A549 (cell line): ENCODE results near the gene EVPL. TPM values are rescaled to one million over a fixed set of nuclear protein-coding genes. Genes with fewer than 3 reads are reported as not detected.

Experiments used
- ATAC-seq, 2 experiments: fragments of 200-7000 bp in 1 of 2; fragments of >200 bp in 1 of 2; cut with Nextera tagmentation in 1 of 2; cut with Tn5 transposase in 1 of 2; 3 replicates each; pipeline versions ENCODE4 v1.8.0 to v1.9.1; 2018 to 2020; ENCODE audit warnings: mild to moderate bottlenecking in 1 of 2, moderate library complexity in 1 of 2
- CTCF ChIA-PET: fragments of 300-600 bp; sonication (Branson Sonifier 250); formaldehyde crosslinking; extraction: SDS; loops from one replicate; lab custom pipeline; 2021; ENCODE audit warnings: antibody characterized with exemption, inconsistent platforms; lab: Yijun Ruan, JAX
- POLR2A ChIA-PET: fragments of 350-600 bp; formaldehyde crosslinking; extraction: SDS; loops from one replicate; lab custom pipeline; 2021; ENCODE audit warnings: antibody characterized with exemption, inconsistent platforms; lab: Yijun Ruan, JAX
- DNase-seq, 2 experiments: peaks; one replicate each; pipeline versions ENCODE4 v3.0.0 to v3.0.0-alpha.2; 2011 to 2016; ENCODE audit warnings: low read depth in 1 of 2, low spot score in 1 of 2
- FAIRE-seq: peaks from 2 replicates; lab custom pipeline; 2011; peaks lifted over from hg19 to GRCh38; lab: Jason Lieb, UNC
- H3K27ac ChIP-seq, 2 experiments: fragments of >200 bp; sonication (Bioruptor Twin); formaldehyde crosslinking; 3 replicates each; pipeline ENCODE4 v1.5.1; 2016 to 2017
- H3K4me1 ChIP-seq: fragments of >200 bp; sonication (Bioruptor Twin); formaldehyde crosslinking; 3 replicates; pipeline ENCODE4 v1.6.1; 2016
- H3K4me2 ChIP-seq: fragments of >200 bp; sonication (Bioruptor Twin); formaldehyde crosslinking; 3 replicates; pipeline ENCODE4 v1.6.1; 2016
- H3K4me3 ChIP-seq: fragments of >200 bp; sonication (Bioruptor Twin); formaldehyde crosslinking; 3 replicates; pipeline ENCODE4 v1.5.1; 2016
- H3K9me3 ChIP-seq: fragments of >200 bp; sonication (Bioruptor Twin); formaldehyde crosslinking; 3 replicates; pipeline ENCODE4 v1.6.1; 2016
- CEBPB ChIP-seq, 2 experiments: fragments of >200 bp in 1 of 2; sonication (Bioruptor Twin) in 1 of 2; formaldehyde crosslinking in 1 of 2; IDR thresholded peaks; 2 replicates each; pipeline ENCODE4 v1.6.1; 2012 to 2016
- EP300 ChIP-seq, 2 experiments: fragments of >200 bp; sonication (Bioruptor Twin); formaldehyde crosslinking; IDR thresholded peaks; 2 replicates in 1 of 2; 3 replicates in 1 of 2; pipeline ENCODE4 v1.6.1; 2016 to 2017
- HDAC2 ChIP-seq: fragments of 200-600 bp; sonication (generic); IDR thresholded peaks from 2 replicates; pipeline ENCODE4 v1.6.1; 2016
- JUN ChIP-seq, 2 experiments: fragments of >200 bp; sonication (Bioruptor Twin); formaldehyde crosslinking; IDR thresholded peaks; 2 replicates in 1 of 2; 3 replicates in 1 of 2; pipeline ENCODE4 v1.6.1; 2016 to 2017
- MAFK ChIP-seq: fragments of 450-650 bp; IDR thresholded peaks from 2 replicates; pipeline ENCODE4 v1.6.1; 2014; ENCODE audit not compliant: partially characterized antibody
- MAZ ChIP-seq: fragments of 150-350 bp; IDR thresholded peaks from 2 replicates; pipeline ENCODE4 v1.6.1; 2014; ENCODE audit warnings: antibody characterized with exemption, low read depth, low read length, borderline replicate concordance
- MYC ChIP-seq: IDR thresholded peaks from 2 replicates; pipeline ENCODE4 v1.6.1; 2012; ENCODE audit warnings: mild to moderate bottlenecking, inconsistent platforms, low read length, improper control_type of control experiment, borderline replicate concordance
- NFE2L2 ChIP-seq: fragments of 150-350 bp; conservative IDR thresholded peaks from 2 replicates; pipeline ENCODE4 v1.6.1; 2014; ENCODE audit warnings: low read length
- NPAS2 ChIP-seq: fragments of 250-450 bp; sonication (Bioruptor Pico); IDR thresholded peaks from 2 replicates; pipeline ENCODE4 v1.8.0; 2022; ENCODE audit warnings: mild to moderate bottlenecking, moderate library complexity, borderline replicate concordance
- PHF8 ChIP-seq: fragments of 200-600 bp; sonication (generic); IDR thresholded peaks from 2 replicates; pipeline ENCODE4 v1.6.1; 2016; ENCODE audit warnings: low read depth, mild to moderate bottlenecking, antibody characterized with exemption, moderate library complexity, borderline replicate concordance
- POLR2A ChIP-seq: IDR thresholded peaks from 2 replicates; pipeline ENCODE4 v1.6.1; 2012; ENCODE audit warnings: mild to moderate bottlenecking, low read length
- POLR2AphosphoS2 ChIP-seq: conservative IDR thresholded peaks from 2 replicates; pipeline ENCODE4 v1.6.1; 2012; ENCODE audit warnings: low read length, improper control_type of control experiment, inconsistent platforms
- RAD21 ChIP-seq, 2 experiments: fragments of >200 bp in 1 of 2; sonication (Bioruptor Twin) in 1 of 2; formaldehyde crosslinking in 1 of 2; IDR thresholded peaks in 1 of 2; conservative IDR thresholded peaks in 1 of 2; 2 replicates in 1 of 2; 3 replicates in 1 of 2; pipeline ENCODE4 v1.6.1; 2012 to 2018; ENCODE audit warnings: inconsistent platforms in 1 of 2
- RARB ChIP-seq: fragments of 250-450 bp; sonication (Bioruptor Pico); IDR thresholded peaks from 2 replicates; pipeline ENCODE4 v1.8.0; 2021; ENCODE audit warnings: mild to moderate bottlenecking, moderate library complexity
- SREBF2 ChIP-seq: fragments of 450-650 bp; IDR thresholded peaks from 2 replicates; pipeline ENCODE4 v1.6.1; 2014; ENCODE audit warnings: mild to moderate bottlenecking, moderate library complexity
- ZNF302 ChIP-seq: fragments of 250-450 bp; sonication (Bioruptor Pico); IDR thresholded peaks from 2 replicates; pipeline ENCODE4 v1.9.0; 2021; ENCODE audit warnings: inconsistent platforms, mild to moderate bottlenecking, moderate library complexity
- WGBS: methylation state at CpG from one replicate; pipeline ENCODE4 v1.1.6; 2017; ENCODE audit errors: missing lambda C conversion rate; 5-methylcytosine and 5-hydroxymethylcytosine counted together
- polyA minus RNA-seq: library from RNA; depleted of rRNA, polyadenylated mRNA; stranded (reverse); fragments of >200 nt; gene quantifications from 2 replicates; pipeline ENCODE4 v1.2.3, GENCODE V29; 2011; rRNA and poly(A)+ RNA removed
- polyA plus RNA-seq, 4 experiments: library from polyadenylated mRNA; depleted of rRNA in 3 of 4; stranded (reverse); fragments of >200 nt; fragmentation: RNase III in 1 of 4; extraction: RNeasy Plus Mini Kit Qiagen cat#74134 plus additional on column Dnase treatment in 1 of 4; gene quantifications; 2 replicates in 3 of 4; 3 replicates in 1 of 4; pipeline ENCODE4 v1.2.3, GENCODE V29; 2011 to 2017
- TF ChIP-seq, protein P1 (sequence below): fragments of >200 bp; sonication (Bioruptor Twin); formaldehyde crosslinking; IDR thresholded peaks from 3 replicates; pipeline ENCODE4 v1.6.1; 2016
- TF ChIP-seq, protein P2 (sequence below): IDR thresholded peaks from 2 replicates; pipeline ENCODE4 v1.6.1; 2012
- TF ChIP-seq, protein P3 (sequence below): fragments of 450-650 bp; IDR thresholded peaks from 2 replicates; pipeline ENCODE4 v1.6.1; 2014; ENCODE audit warnings: antibody characterized with exemption
- TF ChIP-seq, protein P4 (sequence below): fragments of >200 bp; sonication (Bioruptor Twin); formaldehyde crosslinking; IDR thresholded peaks from 3 replicates; pipeline ENCODE4 v1.5.1; 2016

Gene EVPL
- polyA plus RNA-seq (2011; rRNA removed) (4.0 and 4.1 TPM in 2 replicates), polyA plus RNA-seq (2017; fragmentation: RNase III; extraction: RNeasy Plus Mini Kit Qiagen cat#74134 plus additional on column Dnase treatment) (11.2 to 14.6 TPM (median 13.9 TPM) in 3 replicates), polyA minus RNA-seq (2.5 and 4.9 TPM in 2 replicates)
- polyA plus RNA-seq (2012; cell fraction: cytosol; rRNA removed), result 9.5 and 11.2 TPM in 2 replicates
- polyA plus RNA-seq (2012; cell fraction: nucleus; rRNA removed), result 44.4 and 69.3 TPM in 2 replicates

DNA sequence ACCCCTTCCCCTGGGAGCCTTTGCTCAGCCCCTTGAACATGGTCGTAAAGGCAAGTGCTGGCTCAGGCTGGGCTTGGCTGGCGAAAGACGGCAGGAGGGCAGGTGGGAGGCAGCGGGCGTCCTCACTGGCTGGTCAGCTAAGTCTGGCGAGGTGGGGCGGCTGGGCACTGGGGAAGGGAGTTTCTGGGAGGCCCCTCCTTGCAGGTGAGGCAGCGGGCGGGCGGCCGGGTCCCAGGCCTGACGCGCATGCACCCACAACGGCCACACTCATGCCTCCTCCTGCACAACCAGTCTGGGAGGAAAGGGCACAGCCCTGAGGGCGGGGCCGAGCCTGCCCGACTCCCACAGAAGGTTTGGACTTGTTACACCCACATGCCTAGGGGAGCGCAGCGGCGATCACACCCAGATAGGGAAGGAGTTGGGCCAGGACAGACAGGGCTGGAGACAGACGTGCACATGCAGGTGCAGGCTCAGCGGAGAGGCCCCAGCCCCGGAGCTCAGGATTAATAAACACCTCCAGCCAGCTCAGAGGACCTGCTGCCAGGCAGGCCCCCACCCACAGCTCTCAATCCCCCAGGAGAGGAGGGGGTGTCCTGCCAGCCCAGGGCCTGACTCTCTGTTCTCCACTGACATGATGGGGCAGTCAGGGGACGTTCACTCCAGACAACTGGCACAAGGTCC lies at the start of gene EVPL:
EVPL (minus strand) TSS at position 148 of the 681 bp plus-strand sequence; CDS start at position 40, 108 bp downstream.
- Histone ChIP-seq H3K9me3 (no peaks in the 10 kb centered on the region), H3K4me3 (peak within 1 kb of the TSS; percentile 74), H3K4me1 (peaks cover 29% of the 10 kb centered on the region), H3K27ac (peak within 1 kb of the TSS; percentile 93), H3K4me2 (peak within 1 kb of the TSS; percentile 93)
- 3% methylated on average over 17 of the region's 24 CpGs for WGBS
- DNase-seq, result peak; percentile 62 to 88
- TF ChIP-seq, protein P1, sequence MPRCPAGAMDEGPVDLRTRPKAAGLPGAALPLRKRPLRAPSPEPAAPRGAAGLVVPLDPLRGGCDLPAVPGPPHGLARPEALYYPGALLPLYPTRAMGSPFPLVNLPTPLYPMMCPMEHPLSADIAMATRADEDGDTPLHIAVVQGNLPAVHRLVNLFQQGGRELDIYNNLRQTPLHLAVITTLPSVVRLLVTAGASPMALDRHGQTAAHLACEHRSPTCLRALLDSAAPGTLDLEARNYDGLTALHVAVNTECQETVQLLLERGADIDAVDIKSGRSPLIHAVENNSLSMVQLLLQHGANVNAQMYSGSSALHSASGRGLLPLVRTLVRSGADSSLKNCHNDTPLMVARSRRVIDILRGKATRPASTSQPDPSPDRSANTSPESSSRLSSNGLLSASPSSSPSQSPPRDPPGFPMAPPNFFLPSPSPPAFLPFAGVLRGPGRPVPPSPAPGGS, result peak; percentile 35; the same call in 1 of the 3 replicates
- TF ChIP-seq POLR2A (peak; percentile 70), MYC (no peak), SREBF2 (no peak), PHF8 (peak; percentile 48; the same call in 1 of the 2 replicates)
- TF ChIP-seq, protein P2, sequence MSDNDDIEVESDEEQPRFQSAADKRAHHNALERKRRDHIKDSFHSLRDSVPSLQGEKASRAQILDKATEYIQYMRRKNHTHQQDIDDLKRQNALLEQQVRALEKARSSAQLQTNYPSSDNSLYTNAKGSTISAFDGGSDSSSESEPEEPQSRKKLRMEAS, result peak; percentile 61
- CTCF ChIA-PET, result interaction anchor here (0.7 to 23.8 kb wide), 8 partner anchors 14 to 272 kb away, joined by 3 to 357 read pairs (median 4); no protein-coding TSS in a partner anchor
- FAIRE-seq, result peak; percentile 87
- POLR2A ChIA-PET, result no interaction called here
- ATAC-seq, result peak; percentile 87 to 94

DNA sequence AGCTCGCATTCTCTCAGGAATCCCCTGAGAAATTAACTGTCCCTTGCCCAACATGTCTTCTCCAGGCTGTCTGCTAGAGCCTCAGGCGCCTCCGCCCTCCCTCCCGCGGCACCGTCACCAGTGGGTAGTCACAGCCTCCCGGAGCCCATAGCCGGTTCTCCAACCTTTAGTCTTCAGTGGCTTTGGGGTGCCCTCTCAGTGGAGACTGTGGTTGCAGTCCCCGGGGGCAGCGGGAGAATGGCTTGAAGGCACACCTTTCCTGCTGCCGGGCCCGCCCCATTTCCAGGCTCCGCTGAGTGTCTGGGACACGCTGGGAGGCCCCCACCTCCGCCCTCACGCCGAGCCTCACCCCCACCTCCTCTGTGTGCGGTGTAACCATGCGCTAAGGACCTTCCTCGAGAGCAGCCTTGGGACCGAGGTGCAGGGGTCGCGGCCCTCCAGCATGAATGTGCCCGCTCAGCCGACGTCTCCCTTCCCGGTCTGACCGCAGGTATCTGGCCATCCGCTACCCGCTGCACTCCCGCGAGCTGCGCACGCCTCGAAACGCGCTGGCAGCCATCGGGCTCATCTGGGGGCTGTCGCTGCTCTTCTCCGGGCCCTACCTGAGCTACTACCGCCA lies 49.1 kb upstream of the EVPL start:
- WGBS, result 31% methylated on average over 35 of the region's 41 CpGs
- POLR2A ChIA-PET, result no interaction called here
- FAIRE-seq, result no peak

DNA sequence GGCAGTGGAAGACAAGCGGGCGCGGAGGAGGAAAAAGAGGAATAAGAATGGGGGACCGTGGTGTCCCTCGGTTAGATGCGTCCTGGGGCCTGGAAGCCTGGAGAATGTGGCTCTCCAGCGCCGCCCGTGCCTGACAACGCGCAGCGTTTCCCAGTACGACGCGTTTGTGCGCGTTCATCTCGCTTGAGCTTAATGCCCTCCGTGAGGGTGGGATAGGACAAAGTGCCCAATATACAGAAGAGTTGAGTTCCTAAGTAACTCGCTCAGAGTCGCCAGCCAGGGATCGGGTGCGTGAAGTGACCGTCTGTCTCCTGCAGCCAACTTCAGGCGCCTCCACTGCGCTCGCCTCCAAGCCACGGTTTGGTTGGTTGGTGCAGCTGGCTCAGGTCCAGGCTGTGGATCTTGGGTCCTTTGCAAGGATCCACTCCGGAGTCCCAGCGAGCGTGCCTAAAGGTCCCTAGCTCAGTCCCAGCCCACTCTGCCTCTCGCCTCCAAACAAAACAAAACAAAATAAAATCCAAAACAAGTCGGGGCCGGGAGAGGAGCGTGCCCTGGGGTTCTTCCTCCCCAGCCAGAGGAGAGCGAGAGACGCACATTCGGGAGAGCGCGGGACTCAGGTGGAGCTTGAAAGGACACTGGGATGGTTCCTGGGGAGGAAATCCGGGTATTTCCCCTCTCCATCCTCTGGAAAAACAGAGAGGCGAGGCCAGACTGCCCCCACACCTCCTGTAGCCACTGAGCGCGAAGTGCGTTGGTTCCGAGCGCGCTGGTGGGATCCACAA lies 48.4 kb upstream of the EVPL start:
- peaks cover 26% of the 10 kb centered on the region for H3K4me1 ChIP-seq
- FAIRE-seq (no peak), DNase-seq (peak; percentile 57 to 71), ATAC-seq (peak; percentile 19 to 21; a peak in 3 of 6 replicates)
- no peak for TF ChIP-seq POLR2A
- TF ChIP-seq, protein P3, sequence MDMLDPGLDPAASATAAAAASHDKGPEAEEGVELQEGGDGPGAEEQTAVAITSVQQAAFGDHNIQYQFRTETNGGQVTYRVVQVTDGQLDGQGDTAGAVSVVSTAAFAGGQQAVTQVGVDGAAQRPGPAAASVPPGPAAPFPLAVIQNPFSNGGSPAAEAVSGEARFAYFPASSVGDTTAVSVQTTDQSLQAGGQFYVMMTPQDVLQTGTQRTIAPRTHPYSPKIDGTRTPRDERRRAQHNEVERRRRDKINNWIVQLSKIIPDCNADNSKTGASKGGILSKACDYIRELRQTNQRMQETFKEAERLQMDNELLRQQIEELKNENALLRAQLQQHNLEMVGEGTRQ, result no peak
- TF ChIP-seq RARB (CRISPR knock-in tag), result no peak
- no peak for TF ChIP-seq CEBPB (IDR thresholded peaks at IDR 0.05)
- no peak for TF ChIP-seq NPAS2 (CRISPR knock-in tag)
- TF ChIP-seq, protein P4, sequence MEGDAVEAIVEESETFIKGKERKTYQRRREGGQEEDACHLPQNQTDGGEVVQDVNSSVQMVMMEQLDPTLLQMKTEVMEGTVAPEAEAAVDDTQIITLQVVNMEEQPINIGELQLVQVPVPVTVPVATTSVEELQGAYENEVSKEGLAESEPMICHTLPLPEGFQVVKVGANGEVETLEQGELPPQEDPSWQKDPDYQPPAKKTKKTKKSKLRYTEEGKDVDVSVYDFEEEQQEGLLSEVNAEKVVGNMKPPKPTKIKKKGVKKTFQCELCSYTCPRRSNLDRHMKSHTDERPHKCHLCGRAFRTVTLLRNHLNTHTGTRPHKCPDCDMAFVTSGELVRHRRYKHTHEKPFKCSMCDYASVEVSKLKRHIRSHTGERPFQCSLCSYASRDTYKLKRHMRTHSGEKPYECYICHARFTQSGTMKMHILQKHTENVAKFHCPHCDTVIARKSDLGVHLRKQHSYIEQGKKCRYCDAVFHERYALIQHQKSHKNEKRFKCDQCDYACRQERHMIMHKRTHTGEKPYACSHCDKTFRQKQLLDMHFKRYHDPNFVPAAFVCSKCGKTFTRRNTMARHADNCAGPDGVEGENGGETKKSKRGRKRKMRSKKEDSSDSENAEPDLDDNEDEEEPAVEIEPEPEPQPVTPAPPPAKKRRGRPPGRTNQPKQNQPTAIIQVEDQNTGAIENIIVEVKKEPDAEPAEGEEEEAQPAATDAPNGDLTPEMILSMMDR, result peak; percentile 47
- no peak for TF ChIP-seq MAZ
- TF ChIP-seq RAD21 (conservative IDR thresholded peaks at IDR 0.05 in 1 of 2, IDR thresholded peaks at IDR 0.05 in 1 of 2), result peak in 1 of 2 experiments; percentile 36; a peak in 3 of 5 replicates
- no peak for TF ChIP-seq JUN (IDR thresholded peaks at IDR 0.05)
- TF ChIP-seq EP300 (IDR thresholded peaks at IDR 0.05), result no peak
- TF ChIP-seq HDAC2, result peak; percentile 98
- TF ChIP-seq NFE2L2, result no peak
- ChIA-PET CTCF (interaction anchor here (0.5 to 3.1 kb wide), 13 partner anchors 11 to 283 kb away, joined by 3 to 16 read pairs (median 3); no protein-coding TSS in a partner anchor), POLR2A (no interaction called here)
- 13% methylated on average over 48 of the region's 48 CpGs for WGBS
- no peaks in the 10 kb centered on the region for H3K9me3 ChIP-seq
- H3K27ac ChIP-seq, result no peak overlapping the region
- peak overlapping the region; percentile 91 for H3K4me2 ChIP-seq
- H3K4me3 ChIP-seq, result peak overlapping the region; percentile 39

More for the DNA sequence above, 49.1 kb upstream of the EVPL start:
- DNase-seq, result no peak
- peak overlapping the region; percentile 91 for H3K4me2 ChIP-seq
- no peak for ATAC-seq
- CTCF ChIA-PET, result interaction anchor here (0.5 to 3.1 kb wide), 9 partner anchors 12 to 282 kb away, joined by 3 to 16 read pairs (median 3); no protein-coding TSS in a partner anchor
- TF ChIP-seq MAFK, result no peak
- no peak for TF ChIP-seq MYC
- TF ChIP-seq ZNF302, result no peak
- TF ChIP-seq POLR2AphosphoS2, result no peak
- TF ChIP-seq PHF8, result no peak
- TF ChIP-seq, protein P1, result no peak
- TF ChIP-seq, all 56 proteins: peak for 0
- Histone ChIP-seq H3K27ac (no peak overlapping the region), H3K4me3 (peak overlapping the region; percentile 39; the same call in 2 of the 3 replicates), H3K9me3 (no peaks in the 10 kb centered on the region), H3K4me1 (peaks cover 19% of the 10 kb centered on the region)
